Neural cell (in vitro differentiated cells): ENCODE results near the gene ATP2C1. TPM values are rescaled to one million over a fixed set of nuclear protein-coding genes. Genes with fewer than 3 reads are reported as not detected.

ENCODE experiments used
- H2AFZ ChIP-seq: fragments of 200-600, 300-800 bp; sonication (generic), shearing (Covaris generic); 2 replicates; pipeline ENCODE4 v1.6.0; 2014; ENCODE audit warnings: low read depth, mild to moderate bottlenecking, antibody characterized with exemption, low read length, moderate library complexity
- H3F3A ChIP-seq: fragments of 200-600 bp; shearing (Covaris generic); 2 replicates; pipeline ENCODE4 v1.6.1; 2016; ENCODE audit warnings: mild to moderate bottlenecking, moderate library complexity, mixed read lengths, antibody characterized with exemption, low read length; ENCODE audit not compliant: insufficient read depth, poor library complexity, severe bottlenecking
- H3K27ac ChIP-seq: fragments of 200-600, 300-800 bp; sonication (generic), shearing (Covaris generic); 2 replicates; pipeline ENCODE4 v1.5.1; 2014; ENCODE audit warnings: mild to moderate bottlenecking, low read length, moderate library complexity
- H3K27me3 ChIP-seq: fragments of 300-800, 200-600 bp; sonication (generic), shearing (Covaris generic); 2 replicates; pipeline ENCODE4 v1.6.0; 2014; ENCODE audit warnings: mild to moderate bottlenecking, low read depth, low read length, moderate library complexity; ENCODE audit not compliant: insufficient read depth
- H3K36me3 ChIP-seq: fragments of 300-800, 200-600 bp; sonication (generic), shearing (Covaris generic); 2 replicates; pipeline ENCODE4 v1.5.1; 2014; ENCODE audit warnings: mild to moderate bottlenecking, antibody characterized with exemption, low read length, moderate library complexity; ENCODE audit not compliant: insufficient read depth
- H3K4me2 ChIP-seq: fragments of 300-800, 200-600 bp; sonication (generic), shearing (Covaris generic); 2 replicates; pipeline ENCODE4 v1.6.0; 2014; ENCODE audit warnings: mild to moderate bottlenecking, low read length
- H3K4me3 ChIP-seq: fragments of 300-800, 200-600 bp; sonication (generic), shearing (Covaris generic); 2 replicates; pipeline ENCODE4 v1.5.1; 2014; ENCODE audit warnings: mild to moderate bottlenecking, low read length, moderate library complexity
- H3K79me2 ChIP-seq: fragments of 200-600 bp; shearing (Covaris generic); replicated peaks from 2 replicates; pipeline ENCODE4 v1.6.0; 2014; ENCODE audit warnings: mild to moderate bottlenecking, low read length, moderate library complexity; ENCODE audit not compliant: insufficient read depth
- H3K9ac ChIP-seq: fragments of 300-800, 200-600 bp; sonication (generic), shearing (Covaris generic); 2 replicates; pipeline ENCODE4 v1.6.1; 2016; ENCODE audit warnings: mild to moderate bottlenecking, low read length, mixed read lengths
- H3K9me2 ChIP-seq: fragments of 200-600 bp; shearing (Covaris generic); 2 replicates; pipeline ENCODE4 v1.6.1; 2016; ENCODE audit warnings: mild to moderate bottlenecking, low read length, mixed read lengths; ENCODE audit not compliant: insufficient read depth
- H3K9me3 ChIP-seq: fragments of 200-600, 300-800 bp; sonication (generic), shearing (Covaris generic); 2 replicates; pipeline ENCODE4 v1.6.1; 2016; ENCODE audit warnings: mild to moderate bottlenecking, mixed run types, low read length, moderate library complexity, mixed read lengths
- H4K20me1 ChIP-seq: fragments of 200-600 bp; shearing (Covaris generic); 2 replicates; pipeline ENCODE4 v1.6.1; 2016; ENCODE audit warnings: mild to moderate bottlenecking, mixed run types; ENCODE audit not compliant: insufficient read depth
- EP300 ChIP-seq: fragments of 450-650 bp; conservative IDR thresholded peaks from 2 replicates; pipeline ENCODE4 v1.6.1; 2014; ENCODE audit warnings: antibody characterized with exemption, mild to moderate bottlenecking, moderate library complexity; ENCODE audit not compliant: poor library complexity, severe bottlenecking
- EZH2 ChIP-seq: fragments of 200-600, 300-800 bp; shearing (Covaris generic), sonication (generic); IDR thresholded peaks from 2 replicates; pipeline ENCODE4 v1.6.1; 2014; ENCODE audit warnings: antibody characterized with exemption, low read length, borderline replicate concordance, mild to moderate bottlenecking; ENCODE audit not compliant: insufficient read depth, poor library complexity, severe bottlenecking
- MXI1 ChIP-seq: fragments of 450-650 bp; conservative IDR thresholded peaks from 2 replicates; pipeline ENCODE4 v1.6.1; 2014; ENCODE audit warnings: antibody characterized with exemption, mild to moderate bottlenecking; ENCODE audit not compliant: poor library complexity, severe bottlenecking
- POLR2AphosphoS5 ChIP-seq: IDR thresholded peaks from 2 replicates; pipeline ENCODE4 v1.6.1; 2012
- RAD21 ChIP-seq: fragments of 450-650 bp; conservative IDR thresholded peaks from 2 replicates; pipeline ENCODE4 v1.6.1; 2014; ENCODE audit warnings: antibody characterized with exemption, mild to moderate bottlenecking, moderate library complexity
- SMC3 ChIP-seq: fragments of 450-650 bp; conservative IDR thresholded peaks from 2 replicates; pipeline ENCODE4 v1.6.1; 2014; ENCODE audit warnings: antibody characterized with exemption, mild to moderate bottlenecking, moderate library complexity; ENCODE audit not compliant: poor library complexity
- TAF1 ChIP-seq: IDR thresholded peaks from 2 replicates; pipeline ENCODE4 v1.6.1; 2012; ENCODE audit warnings: low read depth
- polyA plus RNA-seq: library from polyadenylated mRNA; depleted of rRNA; stranded (reverse); fragments of >200 nt; gene quantifications from 2 replicates; pipeline ENCODE4 v1.2.3, GENCODE V29; 2014
- TF ChIP-seq, protein P1 (sequence below): fragments of 450-650 bp; IDR thresholded peaks from 2 replicates; pipeline ENCODE4 v1.5.1; 2014; ENCODE audit warnings: antibody characterized with exemption, mild to moderate bottlenecking, moderate library complexity; ENCODE audit not compliant: poor library complexity, severe bottlenecking
- TF ChIP-seq, protein P2 (sequence below): IDR thresholded peaks from 2 replicates; pipeline ENCODE4 v1.6.1; 2012; ENCODE audit warnings: borderline replicate concordance

ATP2C1 gene
- polyA plus RNA-seq, 1 donor from 2014 or later = 134 TPM

DNA sequence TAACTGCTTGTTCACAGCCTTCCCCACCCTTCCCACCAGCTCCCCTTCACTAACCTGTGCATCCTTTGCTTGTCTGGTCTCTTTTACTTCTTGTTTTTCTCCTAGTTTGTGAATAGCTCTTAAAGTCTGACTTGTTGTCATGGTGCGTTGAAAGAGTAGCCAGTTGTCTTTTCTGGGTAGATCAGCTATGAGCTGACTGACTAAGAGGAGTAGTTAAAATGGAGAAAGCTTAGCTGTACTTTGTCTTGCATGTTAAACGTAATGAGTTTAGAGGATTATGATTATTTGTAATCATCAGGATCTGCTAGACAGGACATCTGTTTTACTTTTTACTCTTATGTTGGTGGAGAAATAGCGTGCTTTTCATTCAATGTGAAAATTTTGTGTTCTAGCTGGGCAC, 35.9 kb downstream of the ATP2C1 start:
- peaks cover 8% of the 10 kb centered on the region for H3K36me3 ChIP-seq
- no peak overlapping the region for H3K9ac ChIP-seq
- no peaks in the 10 kb centered on the region for H3F3A ChIP-seq
- no peak overlapping the region for H3K4me2 ChIP-seq
- no peak overlapping the region for H2AFZ ChIP-seq
- H3K9me3 ChIP-seq = no peaks in the 10 kb centered on the region
- H3K9me2 ChIP-seq = no peaks in the 10 kb centered on the region
- no peaks in the 10 kb centered on the region for H3K27me3 ChIP-seq
- no peak overlapping the region for H3K27ac ChIP-seq
- no peak for TF ChIP-seq EZH2
- TF ChIP-seq POLR2AphosphoS5 = no peak
- TF ChIP-seq TAF1 = no peak
- TF ChIP-seq, protein P1, sequence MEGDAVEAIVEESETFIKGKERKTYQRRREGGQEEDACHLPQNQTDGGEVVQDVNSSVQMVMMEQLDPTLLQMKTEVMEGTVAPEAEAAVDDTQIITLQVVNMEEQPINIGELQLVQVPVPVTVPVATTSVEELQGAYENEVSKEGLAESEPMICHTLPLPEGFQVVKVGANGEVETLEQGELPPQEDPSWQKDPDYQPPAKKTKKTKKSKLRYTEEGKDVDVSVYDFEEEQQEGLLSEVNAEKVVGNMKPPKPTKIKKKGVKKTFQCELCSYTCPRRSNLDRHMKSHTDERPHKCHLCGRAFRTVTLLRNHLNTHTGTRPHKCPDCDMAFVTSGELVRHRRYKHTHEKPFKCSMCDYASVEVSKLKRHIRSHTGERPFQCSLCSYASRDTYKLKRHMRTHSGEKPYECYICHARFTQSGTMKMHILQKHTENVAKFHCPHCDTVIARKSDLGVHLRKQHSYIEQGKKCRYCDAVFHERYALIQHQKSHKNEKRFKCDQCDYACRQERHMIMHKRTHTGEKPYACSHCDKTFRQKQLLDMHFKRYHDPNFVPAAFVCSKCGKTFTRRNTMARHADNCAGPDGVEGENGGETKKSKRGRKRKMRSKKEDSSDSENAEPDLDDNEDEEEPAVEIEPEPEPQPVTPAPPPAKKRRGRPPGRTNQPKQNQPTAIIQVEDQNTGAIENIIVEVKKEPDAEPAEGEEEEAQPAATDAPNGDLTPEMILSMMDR = no peak
- no peak for TF ChIP-seq SMC3
- TF ChIP-seq RAD21 = no peak
- TF ChIP-seq, protein P2, sequence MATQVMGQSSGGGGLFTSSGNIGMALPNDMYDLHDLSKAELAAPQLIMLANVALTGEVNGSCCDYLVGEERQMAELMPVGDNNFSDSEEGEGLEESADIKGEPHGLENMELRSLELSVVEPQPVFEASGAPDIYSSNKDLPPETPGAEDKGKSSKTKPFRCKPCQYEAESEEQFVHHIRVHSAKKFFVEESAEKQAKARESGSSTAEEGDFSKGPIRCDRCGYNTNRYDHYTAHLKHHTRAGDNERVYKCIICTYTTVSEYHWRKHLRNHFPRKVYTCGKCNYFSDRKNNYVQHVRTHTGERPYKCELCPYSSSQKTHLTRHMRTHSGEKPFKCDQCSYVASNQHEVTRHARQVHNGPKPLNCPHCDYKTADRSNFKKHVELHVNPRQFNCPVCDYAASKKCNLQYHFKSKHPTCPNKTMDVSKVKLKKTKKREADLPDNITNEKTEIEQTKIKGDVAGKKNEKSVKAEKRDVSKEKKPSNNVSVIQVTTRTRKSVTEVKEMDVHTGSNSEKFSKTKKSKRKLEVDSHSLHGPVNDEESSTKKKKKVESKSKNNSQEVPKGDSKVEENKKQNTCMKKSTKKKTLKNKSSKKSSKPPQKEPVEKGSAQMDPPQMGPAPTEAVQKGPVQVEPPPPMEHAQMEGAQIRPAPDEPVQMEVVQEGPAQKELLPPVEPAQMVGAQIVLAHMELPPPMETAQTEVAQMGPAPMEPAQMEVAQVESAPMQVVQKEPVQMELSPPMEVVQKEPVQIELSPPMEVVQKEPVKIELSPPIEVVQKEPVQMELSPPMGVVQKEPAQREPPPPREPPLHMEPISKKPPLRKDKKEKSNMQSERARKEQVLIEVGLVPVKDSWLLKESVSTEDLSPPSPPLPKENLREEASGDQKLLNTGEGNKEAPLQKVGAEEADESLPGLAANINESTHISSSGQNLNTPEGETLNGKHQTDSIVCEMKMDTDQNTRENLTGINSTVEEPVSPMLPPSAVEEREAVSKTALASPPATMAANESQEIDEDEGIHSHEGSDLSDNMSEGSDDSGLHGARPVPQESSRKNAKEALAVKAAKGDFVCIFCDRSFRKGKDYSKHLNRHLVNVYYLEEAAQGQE = no peak
- no peak for TF ChIP-seq EP300
- no peak for TF ChIP-seq MXI1
- no peak overlapping the region for H3K4me3 ChIP-seq
- peaks cover 22% of the 10 kb centered on the region for H3K79me2 ChIP-seq
- no peaks in the 10 kb centered on the region for H4K20me1 ChIP-seq

DNA sequence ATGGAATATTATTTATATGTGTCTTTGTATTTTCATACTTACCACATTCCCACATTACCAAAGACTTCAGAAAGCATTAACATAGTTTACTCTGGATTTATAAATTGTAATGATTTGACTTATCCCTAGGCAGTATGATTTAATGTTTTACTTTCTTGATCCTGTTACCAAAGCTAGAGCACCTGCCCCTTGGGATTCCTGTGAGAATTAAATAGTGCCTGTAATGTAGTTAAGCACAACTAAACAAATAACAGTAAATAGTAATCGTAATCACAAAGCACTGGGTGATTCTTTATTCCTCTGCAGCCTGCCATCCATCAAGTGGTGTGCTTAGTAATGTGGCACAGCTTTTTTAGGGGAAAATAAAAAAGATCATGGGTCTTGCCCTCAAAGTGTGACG, 39.1 kb downstream of the ATP2C1 start:
- Histone ChIP-seq H3K9ac (no peak overlapping the region), H3K27ac (no peak overlapping the region), H3K4me2 (no peak overlapping the region), H3K79me2 (peaks cover 6% of the 10 kb centered on the region), H3K9me3 (no peaks in the 10 kb centered on the region), H3F3A (no peaks in the 10 kb centered on the region), H3K27me3 (no peaks in the 10 kb centered on the region), H2AFZ (no peak overlapping the region), H4K20me1 (no peaks in the 10 kb centered on the region), H3K4me3 (no peak overlapping the region), H3K36me3 (peaks cover 8% of the 10 kb centered on the region), H3K9me2 (no peaks in the 10 kb centered on the region)
- TF ChIP-seq EP300 = no peak
- no peak for TF ChIP-seq EZH2
- TF ChIP-seq RAD21 = no peak
- no peak for TF ChIP-seq POLR2AphosphoS5
- no peak for TF ChIP-seq MXI1
- no peak for TF ChIP-seq TAF1
- TF ChIP-seq, protein P1 = no peak
- no peak for TF ChIP-seq SMC3
- TF ChIP-seq, protein P2 = no peak
